ENCODE data around the gene SRGAP1. TPM values are rescaled to one million over a fixed set of nuclear protein-coding genes. Genes with fewer than 3 reads are reported as not detected.

The SRGAP1 gene

Small RNA genes lying within 50 kb of the gene (small RNA-seq; reads per million reads assigned to genes)
- gene AC020611.1 (not detected), gene RNU6-1009P (not detected)

Data from skeletal muscle satellite cell (primary cell).